D721Med (cell line): ENCODE data around the gene TMEM229A.
"Not testable (repeated sequence)": the region's sequence is repeated elsewhere in the genome, so short reads cannot be mapped to it uniquely, and the experiment has no call there.

Experiments used
- DNase-seq: peaks from one replicate; pipeline ENCODE4 v3.0.0; 2011; ENCODE audit warnings: low spot score; ENCODE audit not compliant: insufficient read length
- FAIRE-seq: peaks from 2 replicates; lab custom pipeline; 2011; peaks lifted over from hg19 to GRCh38; lab: Jason Lieb, UNC
- CTCF ChIP-seq: IDR thresholded peaks from 2 replicates; pipeline ENCODE4 v1.5.1; 2012; ENCODE audit warnings: mild to moderate bottlenecking, control low read depth; ENCODE audit not compliant: insufficient read depth; ENCODE audit errors: missing control alignments

Gene TMEM229A

GRCh38 chr7:124022551-124022950 is 10.3 kb downstream of the TMEM229A start:
- no peak for FAIRE-seq
- TF ChIP-seq CTCF = no peak
- no peak for DNase-seq

- no peak for TF ChIP-seq CTCF
- no peak for FAIRE-seq
- DNase-seq = no peak
Measured at GRCh38 chr7:124020060-124020459, 12.8 kb downstream of the TMEM229A start.

- no peak for TF ChIP-seq CTCF
- FAIRE-seq (no peak), DNase-seq (no peak)
Measured at GRCh38 chr7:124013306-124013705, 19.6 kb downstream of the TMEM229A start.

GRCh38 chr7:124012864-124013263 is 20.0 kb downstream of the TMEM229A start:
- TF ChIP-seq CTCF = no peak
- FAIRE-seq (no peak), DNase-seq (no peak)

- FAIRE-seq (no peak), DNase-seq (no peak)
- no peak for TF ChIP-seq CTCF
Measured at GRCh38 chr7:124009321-124009720, 23.5 kb downstream of the TMEM229A start.

- FAIRE-seq, DNase-seq: not testable (repeated sequence)
Measured at GRCh38 chr7:124008296-124008695, 24.6 kb downstream of the TMEM229A start.

- TF ChIP-seq CTCF = no peak
- FAIRE-seq (no peak), DNase-seq (no peak)
Measured at GRCh38 chr7:123999703-124000102, 33.2 kb downstream of the TMEM229A start.

- no peak for TF ChIP-seq CTCF
- DNase-seq (no peak), FAIRE-seq (no peak)
Measured at GRCh38 chr7:123998921-123999320, 33.9 kb downstream of the TMEM229A start.
